Heart right ventricle (tissue), 16 donors: ENCODE results near the gene NPTX1. TPM values are rescaled to one million over a fixed set of nuclear protein-coding genes. Genes with fewer than 3 reads are reported as not detected.
A peak's percentile ranks its signal among the peaks of the same experiment; 100 is the strongest.

Experiments used
- ATAC-seq, 8 donors: fragments of 200-7000 bp; cut with Tn5 transposase; one replicate each; pipeline ENCODE4 v1.9.1; 2020; ENCODE audit warnings: mild to moderate bottlenecking in 8 of 8, moderate library complexity in 8 of 8, moderate number of reproducible peaks in 1 of 8
- DNase-seq, 2 donors: peaks; one replicate each; pipeline ENCODE4 v3.0.0-alpha.2; 2020
- H3K27ac ChIP-seq, 10 donors: fragments of 200-600 bp; sonication (generic) in 2 of 10; one replicate each; pipeline versions ENCODE4 v1.5.0 to v1.8.0; 2020 to 2022; ENCODE audit warnings: mild to moderate bottlenecking in 3 of 10
- H3K27me3 ChIP-seq, 7 donors: fragments of 200-600 bp; one replicate each; pipeline ENCODE4 v1.8.0; 2021 to 2022; ENCODE audit warnings: mild to moderate bottlenecking in 2 of 7
- H3K36me3 ChIP-seq, 9 donors: fragments of 200-600 bp; sonication (generic) in 1 of 9; one replicate each; pipeline versions ENCODE4 v1.5.0 to v1.8.0; 2020 to 2022; ENCODE audit warnings: mild to moderate bottlenecking in 2 of 9
- H3K4me1 ChIP-seq, 9 donors: fragments of 200-600 bp; sonication (generic) in 1 of 9; one replicate each; pipeline versions ENCODE4 v1.5.0 to v1.8.0; 2020 to 2022; ENCODE audit warnings: mild to moderate bottlenecking in 4 of 9
- H3K4me3 ChIP-seq, 10 donors: fragments of 200-600 bp; sonication (generic) in 2 of 10; one replicate each; pipeline versions ENCODE4 v1.5.0 to v1.8.0; 2020 to 2022; ENCODE audit warnings: mild to moderate bottlenecking in 7 of 10, moderate library complexity in 2 of 10
- H3K9me3 ChIP-seq, 11 donors: fragments of 200-600 bp in 10 of 11; sonication (generic) in 2 of 11; one replicate each; pipeline versions ENCODE4 v1.5.0 to v1.8.0; 2013 to 2022; ENCODE audit warnings: mild to moderate bottlenecking in 2 of 11, control low read depth in 1 of 11, moderate library complexity in 1 of 11
- CTCF ChIP-seq, 9 donors: fragments of 200-600 bp; sonication (generic) in 2 of 9; IDR thresholded peaks; one replicate each; pipeline versions ENCODE4 v1.5.0 to v1.8.0; 2021 to 2022; ENCODE audit warnings: antibody characterized with exemption in 9 of 9, mild to moderate bottlenecking in 5 of 9, moderate library complexity in 1 of 9
- WGBS, 2 donors: extraction: QIAGEN DNeasy Blood & Tissue Kit; methylation state at CpG; one replicate each; pipeline ENCODE4 v1.1.7; 2013; ENCODE audit warnings: inconsistent platforms in 1 of 2; 5-methylcytosine and 5-hydroxymethylcytosine counted together
- intact Hi-C, 10 donors: fragments of 100-400 bp; cut with DNase I; formaldehyde crosslinking; loops; one replicate each; pipeline versions ENCODE4 v1.11.1 to v1.14.2; 2022
- long read RNA-seq, 3 donors: library from polyadenylated mRNA; unstranded; transcript quantifications; one replicate each; pipeline ENCODE4 v2.0.0, GENCODE V29; 2020 to 2021
- polyA plus RNA-seq, 2 donors: library from polyadenylated mRNA; stranded (reverse); fragments of 200-250 nt; gene quantifications; one replicate each; pipeline ENCODE4 v1.2.3, GENCODE V29; 2013
- total RNA-seq, 10 donors: library from RNA; stranded (reverse); fragmentation: NEBNext Ultra II Directional in 3 of 10; extraction: Animal tissue kit (Norgen Biotek cat#: 25700) in 3 of 10; gene quantifications; one replicate each; pipeline versions ENCODE4 v1.2.1 to v1.2.4, GENCODE V29; 2021 to 2023
- donor health status: Arrhythmogenic right ventricular cardiomyopathy.
- donor health status: ischemic (EF 13 %, LVEDD 7.1; RV severe dilation, severe dysfunction).
- donor health status: healthy with polysubstance abuse.
- donor health status: DM: no; HTN: yes; CAD: no.
- donor health status: DM: no; HTN: no; CAD: no.
- donor health status: ischemic (EF 25% LVEDD 6.9; RV normal size, moderate dysfunction).
- donor health status: ischemic (EF 25% LVEDD 5.7; RV mildly dilated, moderate dysfunction).
- donor health status: healthy.
- donor health status: DM: yes; HTN: yes; CAD: no.
- donor health status: Ischemic cardiomyopathy.
- donor health status: ischemic (EF 35%, LVEDD 5.7; RV mildly dilated, moderate dysfunction).
- donor health status: nonischemic (EF 11% LVEDD 7.7; RV severe dilation, severe dysfunction).
- donor health status: DM: yes; HTN: yes; CAD: no.
- donor health status: PGD.
- donor health status: ischemic (EF 29% LVEDD 5.4; RV normal size, mild dysfunction).
- donor health status: nonischemic (EF 23%, LVEDD 6.1; RV moderate dilation, normal function).

NPTX1 gene
- total RNA-seq (not detected), polyA plus RNA-seq (under 1 TPM in 1 of 2 donors, not detected in 1; 0.03 TPM)
- long read RNA-seq, donor 1: 0 reads
- long read RNA-seq, donor 2: 0 reads
- long read RNA-seq, donor 3: 0 reads

GRCh38 chr17:80475910-80476876 lies at the start of gene NPTX1:
Gene NPTX1, minus strand, starts transcription at chr17:80476607. Its CDS starts 161 bp downstream, at chr17:80476446.
- intact Hi-C loops: no loop called here
- Histone ChIP-seq H3K27me3 (peaks cover 48 to 100% (median 98%) of the 10 kb centered on the region in 7 donors), H3K27ac (no peak within 1 kb of the TSS), H3K9me3 (no peaks in the 10 kb centered on the region), H3K4me3 (peak within 1 kb of the TSS; percentile 14 to 46 (median 30)), H3K4me1 (peaks cover 7 to 44% (median 34%) of the 10 kb centered on the region in 9 donors), H3K36me3 (no peaks in the 10 kb centered on the region)
- no peak for DNase-seq
- WGBS, 2 donors: 1% methylated on average over 104 to 136 of the region's 136 CpGs
- TF ChIP-seq CTCF (IDR thresholded peaks at IDR 0.05): no peak
- ATAC-seq: peak in 2 of 8 donors; percentile 20 to 35

GRCh38 chr17:80523956-80524712 lies 47.7 kb upstream of the NPTX1 start:
- DNase-seq (no peak), ATAC-seq (no peak)
- Histone ChIP-seq H3K36me3 (no peaks in the 10 kb centered on the region), H3K4me1 (no peaks in the 10 kb centered on the region), H3K27ac (no peak overlapping the region), H3K9me3 (no peaks in the 10 kb centered on the region), H3K4me3 (no peak overlapping the region), H3K27me3 (peaks cover 0 to 52% (median 25%) of the 10 kb centered on the region in 7 donors)
- intact Hi-C loops: no loop called here
- TF ChIP-seq CTCF (IDR thresholded peaks at IDR 0.05): no peak
- 65 to 67% methylated on average over 16 of the region's 16 CpGs for WGBS, 2 donors

- ATAC-seq (no peak), DNase-seq (no peak)
- H3K27ac ChIP-seq: no peak overlapping the region
- no peak for TF ChIP-seq CTCF (IDR thresholded peaks at IDR 0.05)
- WGBS, 2 donors: 75 to 79% methylated on average over 12 of the region's 12 CpGs
- H3K4me3 ChIP-seq: no peak overlapping the region
- intact Hi-C loops: no loop called here
- no peaks in the 10 kb centered on the region for H3K4me1 ChIP-seq
- H3K9me3 ChIP-seq: no peaks in the 10 kb centered on the region
- peaks cover 0 to 45% (median 20%) of the 10 kb centered on the region in 7 donors for H3K27me3 ChIP-seq
- no peaks in the 10 kb centered on the region for H3K36me3 ChIP-seq
Observed at GRCh38 chr17:80523054-80523744, 46.8 kb upstream of the NPTX1 start.
